DMS53 treated with DMSO at 0.1 percent for 48 hours (cell line): Measurements from ENCODE around the gene SPSB1.

Experiments
- DNase-seq: peaks from one replicate; lab custom pipeline; 2025; ENCODE audit not compliant: unreplicated experiment; lab: John Stamatoyannopoulos, UW

The SPSB1 gene

GRCh38 chr1:9317591-9318417 is 25.1 kb downstream of the SPSB1 start:
- DNase-seq: no peak

- DNase-seq: no peak
Observed at GRCh38 chr1:9319208-9319788, 26.6 kb downstream of the SPSB1 start.

GRCh38 chr1:9319789-9320519 is 27.3 kb downstream of the SPSB1 start:
- no peak for DNase-seq

DNA sequence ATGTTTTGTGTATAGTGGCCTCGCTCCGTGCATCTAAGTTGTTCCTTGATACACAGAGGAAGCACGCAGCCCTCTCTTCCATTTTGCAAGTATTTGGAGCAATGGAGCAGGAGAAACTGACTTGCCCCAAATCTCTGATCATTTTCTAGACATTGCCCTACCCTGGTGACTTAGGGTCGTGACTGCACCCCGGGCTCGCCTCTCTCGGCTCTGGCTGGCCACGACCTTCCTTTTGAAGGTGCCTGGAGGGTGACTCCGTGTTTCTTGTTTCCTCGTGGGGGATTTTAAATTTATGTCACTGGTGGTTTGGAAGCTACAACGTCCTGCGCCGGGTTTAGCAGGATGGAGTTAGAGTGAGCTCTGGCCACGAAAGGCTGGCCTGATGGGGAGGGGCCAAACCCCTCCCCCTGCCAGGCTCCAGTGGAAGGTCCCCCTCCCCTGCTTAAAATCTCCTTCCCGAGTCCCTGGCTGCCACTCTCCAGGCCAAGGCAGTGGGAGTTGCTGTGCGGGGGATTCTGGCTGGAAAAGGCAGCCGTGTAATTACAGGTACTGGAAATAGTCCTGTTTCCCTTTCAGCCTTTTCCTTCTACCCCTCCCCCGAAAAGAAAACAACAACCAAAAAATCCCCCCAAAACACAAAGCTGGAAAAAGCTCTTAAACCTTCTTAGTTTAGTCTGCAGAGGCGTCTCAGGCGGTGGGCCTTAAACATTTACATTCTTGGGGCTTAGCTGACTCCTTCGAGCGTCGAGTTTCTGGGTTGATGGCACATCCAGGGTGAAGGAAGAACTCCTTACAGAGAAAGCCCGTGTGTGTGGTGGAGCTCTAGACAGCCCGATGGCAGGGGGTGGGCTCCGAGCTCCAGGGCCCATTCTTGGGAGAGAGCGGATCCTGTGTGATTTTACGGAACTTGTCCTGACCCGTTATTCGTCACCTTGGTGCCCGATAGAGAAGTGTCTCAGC is 28.1 kb downstream of the SPSB1 start:
- DNase-seq: no peak

- no peak for DNase-seq
Observed at GRCh38 chr1:9321480-9321849, 28.8 kb downstream of the SPSB1 start.

GRCh38 chr1:9321986-9322660 is 29.4 kb downstream of the SPSB1 start:
- DNase-seq: no peak

DNA sequence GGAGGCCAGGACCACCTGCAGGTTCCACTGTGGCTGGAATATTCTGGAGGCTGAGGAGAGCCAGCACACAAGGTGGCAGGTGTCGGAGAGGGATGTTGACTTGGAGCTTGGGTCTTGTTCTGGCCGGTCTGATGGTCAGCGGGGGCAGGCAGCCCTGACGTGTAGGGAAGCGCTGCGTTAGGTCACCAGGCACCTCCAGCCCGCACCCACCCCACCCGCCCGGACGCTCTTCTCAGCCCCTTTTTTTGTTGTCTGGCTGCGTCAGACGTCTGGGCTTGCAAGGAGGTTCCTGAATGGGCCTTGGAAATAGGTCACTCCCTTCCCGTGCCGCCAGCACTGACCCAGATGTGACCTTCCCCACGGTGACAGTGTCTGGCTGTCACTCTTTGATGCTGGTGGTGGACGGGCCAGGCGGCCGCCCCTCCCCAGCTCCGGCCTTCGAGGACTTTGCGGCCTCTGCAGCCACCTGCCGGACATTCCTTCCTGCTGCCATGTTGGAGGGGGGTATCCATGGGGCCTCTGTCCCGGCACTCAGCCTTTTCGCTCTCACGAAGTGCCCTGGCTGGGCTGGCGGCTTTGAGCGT is 30.1 kb downstream of the SPSB1 start:
- no peak for DNase-seq

DNA sequence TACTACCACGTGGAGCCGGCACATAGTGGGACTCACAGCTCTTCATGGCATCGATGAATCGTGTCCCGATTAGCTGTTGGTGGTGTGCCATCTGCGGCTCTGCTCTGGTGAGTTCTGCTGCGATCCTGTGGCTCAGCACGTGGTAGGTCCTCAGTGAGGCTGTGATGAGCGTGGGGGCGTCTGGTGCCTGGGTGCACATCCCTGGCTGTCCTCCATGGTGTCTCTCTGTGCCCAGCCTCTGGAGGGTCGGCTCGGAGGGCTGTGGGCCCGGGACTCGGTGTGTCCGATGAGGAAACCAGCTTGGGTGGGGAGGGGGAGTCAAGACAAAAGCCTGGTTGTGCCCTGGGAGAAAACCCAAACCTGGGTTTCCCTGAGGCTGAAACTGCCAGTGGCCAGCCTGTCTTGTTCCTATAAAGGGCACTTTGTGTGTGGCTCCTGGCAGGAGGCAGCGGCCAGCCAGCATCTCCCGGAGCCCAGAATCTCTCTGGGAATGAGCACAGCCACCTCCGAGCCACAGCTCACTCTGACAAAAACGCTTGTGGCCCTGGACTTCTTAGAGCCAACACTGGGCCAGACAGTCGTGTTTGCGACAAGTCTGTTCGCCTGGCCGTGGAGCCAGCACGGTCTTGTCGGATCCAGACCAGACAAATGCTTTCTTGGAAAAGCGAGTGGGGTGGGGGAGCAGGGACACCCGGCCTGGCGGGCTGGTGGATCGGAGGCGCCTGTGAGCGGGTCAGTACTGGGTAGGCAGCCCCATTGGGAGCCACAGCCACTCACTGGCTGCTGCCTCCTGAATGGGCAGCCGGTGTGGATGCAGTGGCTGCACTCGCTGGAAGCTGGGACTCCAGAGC is 31.8 kb downstream of the SPSB1 start:
- no peak for DNase-seq

DNA sequence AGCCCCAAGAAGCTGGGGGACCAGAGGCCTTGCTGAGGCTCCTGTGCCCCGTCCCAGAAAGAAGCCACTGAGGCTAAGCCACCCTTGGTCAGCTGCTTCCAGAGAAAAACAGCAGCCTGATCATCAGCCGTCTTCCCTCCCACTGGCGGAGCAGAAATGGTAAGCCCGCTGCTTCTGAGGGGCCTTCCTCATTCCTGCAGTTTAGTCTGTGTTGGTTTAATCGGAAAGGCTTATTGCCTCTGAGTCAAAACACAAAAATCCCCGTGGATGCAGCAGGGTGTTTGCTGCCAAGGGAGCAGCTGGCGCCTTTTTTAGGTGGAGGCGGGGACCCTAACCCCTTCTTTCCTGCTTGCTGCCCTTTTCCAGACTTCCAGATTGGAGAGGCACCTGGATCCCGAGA is 33.9 kb downstream of the SPSB1 start:
- no peak for DNase-seq

DNA sequence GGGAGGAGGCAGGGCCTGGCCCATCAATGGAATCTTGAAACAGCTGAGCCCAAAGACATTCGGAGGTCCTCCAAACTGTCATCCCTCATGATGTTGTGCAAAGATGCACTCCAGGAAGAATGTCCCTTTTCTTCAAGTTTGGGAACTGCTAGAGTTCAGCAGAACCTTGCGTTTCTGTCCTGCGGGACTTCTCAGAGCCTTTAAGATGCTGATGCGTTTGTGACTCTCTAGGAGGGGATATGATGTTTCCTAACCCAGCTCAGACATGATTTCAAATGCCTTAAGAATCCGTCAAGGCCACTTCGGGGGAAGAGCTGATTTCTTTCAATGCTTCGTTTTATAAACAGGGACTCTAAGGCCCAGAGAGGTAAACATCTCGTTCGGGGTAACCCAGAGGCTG is 35.5 kb downstream of the SPSB1 start:
- DNase-seq: no peak

DNA sequence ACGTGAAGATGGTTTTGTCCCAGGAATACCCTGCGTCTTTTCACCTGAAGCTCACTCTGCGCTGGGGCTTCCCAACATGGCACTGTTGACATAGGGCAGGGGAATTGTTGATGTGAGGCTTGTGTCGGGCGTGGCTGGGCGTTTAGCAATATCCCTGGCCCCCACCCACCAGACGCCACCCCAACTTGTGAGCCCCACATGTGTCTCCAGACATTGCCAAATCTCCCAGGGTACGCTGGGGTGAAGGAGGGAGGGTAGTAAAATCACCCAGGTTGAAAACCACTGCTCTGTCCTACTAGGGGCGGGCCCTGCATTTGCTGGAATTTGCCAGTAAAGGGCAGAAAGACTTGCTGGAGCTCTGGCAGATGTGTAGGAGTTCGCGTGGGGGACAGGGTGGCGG is 36.0 kb downstream of the SPSB1 start:
- no peak for DNase-seq

DNA sequence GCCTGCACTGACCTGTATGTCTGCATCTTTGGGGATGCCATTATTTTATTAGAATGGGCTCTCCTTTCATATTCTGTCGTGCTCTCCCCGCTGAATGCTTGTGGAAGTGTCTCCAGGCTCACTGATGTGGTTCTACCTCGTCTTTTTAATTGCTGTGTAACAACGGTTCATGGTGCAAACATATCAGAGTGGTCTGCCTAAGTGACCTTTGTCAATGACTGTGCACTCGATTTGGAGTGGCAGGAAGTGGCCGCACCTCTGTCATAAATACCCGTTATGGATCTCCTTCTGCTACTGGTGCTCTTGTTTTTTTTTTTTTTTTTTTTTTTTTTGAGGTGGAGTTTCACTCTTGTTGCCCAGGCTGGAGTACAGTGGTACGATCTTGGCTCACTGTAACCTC is 38.3 kb downstream of the SPSB1 start:
- DNase-seq: no peak

DNA sequence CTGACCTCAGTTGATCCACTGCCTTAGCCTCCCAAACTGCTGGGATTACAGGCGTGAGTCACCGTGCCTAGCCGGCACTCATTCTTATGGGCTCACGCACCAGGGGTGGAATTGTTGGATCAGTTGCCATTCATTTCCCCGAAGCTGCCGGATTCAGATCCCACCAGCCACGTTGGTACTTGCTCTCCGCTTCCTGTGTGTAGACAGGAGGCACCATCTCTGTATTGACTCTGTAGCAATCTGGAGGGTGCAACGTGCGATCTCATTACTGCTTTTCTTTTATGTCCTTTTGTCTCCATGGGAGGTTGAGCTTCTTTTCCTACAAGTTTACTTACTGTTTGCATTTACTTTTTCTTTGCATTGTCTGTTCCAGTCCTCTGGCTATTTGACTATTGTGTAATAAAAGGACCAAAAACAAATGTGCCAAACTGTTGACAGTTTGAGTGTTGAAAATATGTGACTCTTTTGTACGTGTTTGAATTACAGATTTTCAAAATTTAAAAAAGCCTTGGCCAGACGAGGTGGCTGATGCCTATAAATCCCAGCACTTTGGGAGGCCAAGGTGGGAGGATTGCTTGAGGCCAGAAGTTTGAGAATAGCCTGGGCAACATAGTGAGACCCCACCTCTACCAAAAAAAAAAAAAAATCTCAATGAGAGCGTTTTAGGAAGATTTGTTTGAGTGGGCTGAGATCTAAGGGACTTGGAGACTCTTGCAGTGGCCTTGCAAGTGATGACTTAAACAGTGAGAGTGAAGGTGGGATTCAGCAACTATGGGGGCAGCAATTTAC is 39.1 kb downstream of the SPSB1 start:
- DNase-seq: no peak

- DNase-seq: no peak
Observed at GRCh38 chr1:9332513-9333143, 39.9 kb downstream of the SPSB1 start.

- no peak for DNase-seq
Observed at GRCh38 chr1:9338397-9339246, 45.9 kb downstream of the SPSB1 start.

DNA sequence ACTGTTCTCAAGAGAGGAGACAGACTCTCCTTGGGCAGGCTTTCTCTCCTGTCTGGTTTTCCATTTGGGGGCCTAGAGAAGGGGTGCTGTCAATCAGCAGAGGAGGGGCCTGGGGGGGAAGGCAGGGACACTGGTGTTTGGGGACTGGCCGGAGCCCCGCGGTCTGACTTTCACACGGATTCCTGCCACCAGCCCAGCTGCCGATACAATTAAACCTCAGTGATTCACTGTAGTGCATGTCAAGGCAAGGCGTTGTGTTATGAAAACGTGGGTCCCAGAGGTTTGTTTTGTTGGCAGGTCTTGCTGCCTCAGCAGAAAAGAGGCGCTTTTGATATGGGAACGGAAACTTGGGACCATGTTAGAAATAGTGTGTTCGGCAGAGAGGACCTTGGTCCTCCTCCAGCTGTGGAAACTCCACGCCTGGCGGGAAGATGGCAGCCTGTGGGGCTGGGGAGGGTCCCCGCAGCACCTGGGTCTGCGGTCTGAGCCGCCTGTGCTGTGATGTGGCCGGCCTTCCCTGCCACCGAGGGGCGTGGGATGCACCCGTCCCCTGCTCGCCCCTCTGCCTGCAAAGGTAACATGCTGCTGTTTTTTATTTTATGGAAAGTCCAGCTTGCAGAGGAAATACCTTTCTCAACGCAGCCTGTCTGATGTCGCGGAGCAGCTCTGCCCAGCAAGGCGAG is 47.6 kb downstream of the SPSB1 start:
- no peak for DNase-seq
